Measurements from ENCODE around the gene ATP6V1B1. TPM values are rescaled to one million over a fixed set of nuclear protein-coding genes. Genes with fewer than 3 reads are reported as not detected.

Gene ATP6V1B1
- total RNA-seq, 2 experiments from 2014 or later = not detected

- intact Hi-C loops (cut with DNase I, micrococcal nuclease) = loop anchor here in 1 of 2 experiments (2.0 kb wide), 1 partner anchor 644 kb away; no protein-coding TSS in a partner anchor
- Mint-ChIP-seq H3K4me3 (no peak overlapping the region), H3K9me3 (no peaks in the 10 kb centered on the region), H3K27ac (no peak overlapping the region), H3K36me3 (ENCODE audit: low read depth) (no peaks in the 10 kb centered on the region), H3K4me1 (ENCODE audit: low read depth) (peaks cover 12% of the 10 kb centered on the region), H3K27me3 (peaks cover 24% of the 10 kb centered on the region)
- POLR2A ChIA-PET = no interaction called here
- Histone ChIP-seq H3K27me3 (ENCODE audit: control insufficient read depth in 1 of 2, insufficient read depth in 2 of 2, low read length in 2 of 2) (peaks cover 2 to 7% of the 10 kb centered on the region in 2 experiments), H3K27ac (ENCODE audit: low read depth in 1 of 2, low read length in 2 of 2) (no peak overlapping the region), H3K36me3 (ENCODE audit: insufficient read depth, low read length) (no peaks in the 10 kb centered on the region), H3K4me1 (ENCODE audit: insufficient read depth, low read length) (peaks cover 13% of the 10 kb centered on the region), H3K4me3 (ENCODE audit: low read length) (no peak overlapping the region), H3K9me3 (ENCODE audit: control insufficient read depth in 1 of 2, insufficient read depth in 1 of 2, low read length in 2 of 2) (no peaks in the 10 kb centered on the region)
- CTCF ChIA-PET = interaction anchor here (0.6 to 1.7 kb wide), 26 partner anchors 11 to 651 kb away, joined by 3 to 8 read pairs (median 3); partner anchors contain the start of genes NAGK, TEX261 and ZNF638
- TF ChIP-seq CTCF (IDR thresholded peaks at IDR 0.05) = no peak
- DNase-seq = no peak
- no peak for ATAC-seq (ENCODE audit: poor library complexity)
Measured at GRCh38 chr2:70949086-70949485, 13.4 kb downstream of the ATP6V1B1 start.

GRCh38 chr2:70954886-70955285 is 19.2 kb downstream of the ATP6V1B1 start:
- no peaks in the 10 kb centered on the region for H3K9me3 ChIP-seq (ENCODE audit: control insufficient read depth in 1 of 2, insufficient read depth in 1 of 2, low read length in 2 of 2)
- no peak for ATAC-seq (ENCODE audit: poor library complexity)
- no peak overlapping the region for H3K4me3 ChIP-seq (ENCODE audit: low read length)
- Mint-ChIP-seq H3K36me3 (ENCODE audit: low read depth) (no peaks in the 10 kb centered on the region), H3K9me3 (no peaks in the 10 kb centered on the region), H3K27ac (no peak overlapping the region), H3K4me3 (no peak overlapping the region), H3K4me1 (ENCODE audit: low read depth) (no peaks in the 10 kb centered on the region), H3K27me3 (peaks cover 43% of the 10 kb centered on the region)
- POLR2A ChIA-PET = no interaction called here
- H3K36me3 ChIP-seq (ENCODE audit: insufficient read depth, low read length) = no peaks in the 10 kb centered on the region
- TF ChIP-seq CTCF (IDR thresholded peaks at IDR 0.05) = no peak
- peaks cover 6% of the 10 kb centered on the region for H3K4me1 ChIP-seq (ENCODE audit: insufficient read depth, low read length)
- intact Hi-C loops (cut with DNase I, micrococcal nuclease) = no loop called here
- CTCF ChIA-PET = interaction anchor here (2.2 kb wide), 1 partner anchor 10 kb away, joined by 11 read pairs; no protein-coding TSS in a partner anchor
- DNase-seq = no peak
- no peak overlapping the region for H3K27ac ChIP-seq (ENCODE audit: low read depth in 1 of 2, low read length in 2 of 2)
- H3K27me3 ChIP-seq (ENCODE audit: control insufficient read depth in 1 of 2, insufficient read depth in 2 of 2, low read length in 2 of 2) = peaks cover 5 to 30% of the 10 kb centered on the region in 2 experiments

- H3K27me3 ChIP-seq (ENCODE audit: control insufficient read depth in 1 of 2, insufficient read depth in 2 of 2, low read length in 2 of 2) = peaks cover 5 to 30% of the 10 kb centered on the region in 2 experiments
- H3K36me3 Mint-ChIP-seq (ENCODE audit: low read depth) = no peaks in the 10 kb centered on the region
- H3K27me3 Mint-ChIP-seq = peaks cover 53% of the 10 kb centered on the region
Measured at GRCh38 chr2:70956141-70956540, 20.4 kb downstream of the ATP6V1B1 start.

More at GRCh38 chr2:70956141-70956540, 20.4 kb downstream of the ATP6V1B1 start:
- DNase-seq (no peak), ATAC-seq (ENCODE audit: poor library complexity) (no peak)
- H3K4me3 ChIP-seq (ENCODE audit: low read length) = no peak overlapping the region
- POLR2A ChIA-PET = no interaction called here
- H3K4me3 Mint-ChIP-seq = no peak overlapping the region
- no peaks in the 10 kb centered on the region for H3K9me3 ChIP-seq (ENCODE audit: control insufficient read depth in 1 of 2, insufficient read depth in 1 of 2, low read length in 2 of 2)
- H3K9me3 Mint-ChIP-seq = no peaks in the 10 kb centered on the region
- no peak for TF ChIP-seq CTCF (IDR thresholded peaks at IDR 0.05)
- no peak overlapping the region for H3K27ac ChIP-seq (ENCODE audit: low read depth in 1 of 2, low read length in 2 of 2)
- H3K27ac Mint-ChIP-seq = no peak overlapping the region
- peaks cover 6% of the 10 kb centered on the region for H3K4me1 ChIP-seq (ENCODE audit: insufficient read depth, low read length)
- no peaks in the 10 kb centered on the region for H3K4me1 Mint-ChIP-seq (ENCODE audit: low read depth)
- intact Hi-C loops (cut with DNase I, micrococcal nuclease) = no loop called here
- CTCF ChIA-PET = no interaction called here
- no peaks in the 10 kb centered on the region for H3K36me3 ChIP-seq (ENCODE audit: insufficient read depth, low read length)

Data from CD4-positive, alpha-beta T cell (primary cell).